K562 (cell line): ENCODE results near the gene GJA9. TPM values are rescaled to one million over a fixed set of nuclear protein-coding genes. Genes with fewer than 3 reads are reported as not detected.
A peak's percentile ranks its signal among the peaks of the same experiment; 100 is the strongest.

Source experiments
- CBX5 ChIP-seq: IDR thresholded peaks from 2 replicates; pipeline ENCODE4 v1.6.1; 2014; ENCODE audit warnings: low read depth, borderline replicate concordance
- HDGF ChIP-seq: fragments of 450-650 bp; IDR thresholded peaks from 2 replicates; pipeline ENCODE4 v1.6.1; 2016
- ID3 ChIP-seq, 2 experiments: fragments of 250-450 bp in 1 of 2; fragments of 450-650 bp in 1 of 2; sonication (Bioruptor Pico) in 1 of 2; IDR thresholded peaks; 2 replicates each; pipeline versions ENCODE4 v1.6.1 to v1.8.0; 2016 to 2021; ENCODE audit warnings: mild to moderate bottlenecking in 2 of 2, moderate library complexity in 2 of 2, missing compliant biosample characterization in 1 of 2, missing genetic modification characterization in 1 of 2
- ILK ChIP-seq: fragments of 450-650 bp; IDR thresholded peaks from 2 replicates; pipeline ENCODE4 v1.6.1; 2016; ENCODE audit warnings: missing genetic modification characterization, low read depth, mild to moderate bottlenecking, missing compliant biosample characterization, moderate library complexity, borderline replicate concordance
- KLF6 ChIP-seq: fragments of 250-450 bp; sonication (Bioruptor Pico); IDR thresholded peaks from 2 replicates; pipeline ENCODE4 v1.4.0; 2020; ENCODE audit warnings: mild to moderate bottlenecking, moderate library complexity, borderline replicate concordance
- PREB ChIP-seq: sonication (generic); formaldehyde crosslinking; IDR thresholded peaks from 2 replicates; pipeline ENCODE4 v1.8.1; 2023; ENCODE audit warnings: mild to moderate bottlenecking, missing genetic modification reagents
- SMAD3 ChIP-seq: fragments of 450-650 bp; formaldehyde crosslinking; conservative IDR thresholded peaks from 2 replicates; pipeline ENCODE4 v1.4.0; 2020; ENCODE audit warnings: mild to moderate bottlenecking
- SMAD4 ChIP-seq: fragments of 250-450 bp; sonication (Bioruptor Pico); conservative IDR thresholded peaks from 2 replicates; pipeline ENCODE4 v1.8.0; 2021; ENCODE audit warnings: inconsistent platforms, mild to moderate bottlenecking, moderate library complexity
- TOE1 ChIP-seq, 2 experiments: fragments of 450-650 bp in 1 of 2; sonication (generic) in 1 of 2; formaldehyde crosslinking in 1 of 2; IDR thresholded peaks; 2 replicates each; pipeline versions ENCODE4 v1.7.1 to v1.8.0; 2016 to 2022; ENCODE audit warnings: borderline replicate concordance in 2 of 2, mild to moderate bottlenecking in 2 of 2, antibody characterized with exemption in 1 of 2, inconsistent platforms in 1 of 2, low read depth in 1 of 2, missing genetic modification reagents in 1 of 2, moderate library complexity in 1 of 2
- ZFP36 ChIP-seq: fragments of 150-350 bp; IDR thresholded peaks from 2 replicates; pipeline ENCODE4 v1.6.1; 2018; ENCODE audit warnings: low read length, low read depth; ENCODE audit not compliant: partially characterized antibody
- ZNF318 ChIP-seq, 2 experiments: fragments of 450-650 bp; IDR thresholded peaks; 2 replicates each; pipeline ENCODE4 v1.6.1; 2016; ENCODE audit warnings: mild to moderate bottlenecking in 2 of 2, borderline replicate concordance in 1 of 2, low read depth in 1 of 2, moderate library complexity in 1 of 2
- polyA plus RNA-seq, 8 experiments: library from polyadenylated mRNA; depleted of rRNA in 4 of 8; stranded (reverse) in 5 of 8; unstranded in 3 of 8; fragments of >200 nt; fragmentation: Nextera tagmentation in 2 of 8; fragmentation: Illumina TruSeq in 1 of 8; extraction: Ambion mirVana in 2 of 8; extraction: Trizol in 1 of 8; gene quantifications; 2 replicates each; pipeline versions ENCODE4 v1.2.1 to v1.2.3, GENCODE V29; 2011 to 2014; ENCODE audit warnings: inconsistent platforms in 1 of 8, missing spikeins in 1 of 8
- total RNA-seq, 7 experiments: library from RNA; depleted of rRNA in 6 of 7; stranded (reverse); fragments of >200 nt in 6 of 7; fragmentation: Illumina TruSeq in 2 of 7; extraction: Trizol in 2 of 7; gene quantifications; 2 replicates each; pipeline versions ENCODE4 v1.2.1 to v1.2.3, GENCODE V29; 2011 to 2021; ENCODE audit warnings: low replicate concordance in 1 of 7
- TF ChIP-seq, protein P1 (sequence below): sonication (generic); formaldehyde crosslinking; IDR thresholded peaks from 2 replicates; pipeline ENCODE4 v1.8.0; 2023; ENCODE audit warnings: mild to moderate bottlenecking, missing genetic modification reagents

GJA9 gene
- total and polyA plus RNA-seq, 9 of the 15 experiments (the other 6 are each of a cell fraction or from before 2014, with no cell fraction given) = not detected

GRCh38 chr1:38915352-38915948, 34.1 kb upstream of the GJA9 start (continued):
- TF ChIP-seq, protein P1, sequence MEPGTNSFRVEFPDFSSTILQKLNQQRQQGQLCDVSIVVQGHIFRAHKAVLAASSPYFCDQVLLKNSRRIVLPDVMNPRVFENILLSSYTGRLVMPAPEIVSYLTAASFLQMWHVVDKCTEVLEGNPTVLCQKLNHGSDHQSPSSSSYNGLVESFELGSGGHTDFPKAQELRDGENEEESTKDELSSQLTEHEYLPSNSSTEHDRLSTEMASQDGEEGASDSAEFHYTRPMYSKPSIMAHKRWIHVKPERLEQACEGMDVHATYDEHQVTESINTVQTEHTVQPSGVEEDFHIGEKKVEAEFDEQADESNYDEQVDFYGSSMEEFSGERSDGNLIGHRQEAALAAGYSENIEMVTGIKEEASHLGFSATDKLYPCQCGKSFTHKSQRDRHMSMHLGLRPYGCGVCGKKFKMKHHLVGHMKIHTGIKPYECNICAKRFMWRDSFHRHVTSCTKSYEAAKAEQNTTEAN (CRISPR knock-in tag) = no peak
- TF ChIP-seq HDGF (no peak), ID3 (CRISPR knock-in tag; IDR thresholded peaks at IDR 0.05) (no peak), ID3 (tag; IDR thresholded peaks at IDR 0.05) (peak; percentile 85), KLF6 (no peak; the same call in 1 of the 2 replicates), ILK (tag) (no peak), ZFP36 (no peak), TOE1 (IDR thresholded peaks at IDR 0.05; ENCODE audit: borderline replicate concordance) (peak; percentile 58; the same call in 1 of the 2 replicates), TOE1 (CRISPR knock-in tag; IDR thresholded peaks at IDR 0.05; ENCODE audit: borderline replicate concordance, low read depth) (no peak), CBX5 (no peak), PREB (CRISPR knock-in tag) (no peak), SMAD3 (CRISPR knock-in tag) (peak; percentile 76; the same call in 1 of the 2 replicates), ZNF318 (IDR thresholded peaks at IDR 0.05; ENCODE audit: borderline replicate concordance in 1 of 2, low read depth in 1 of 2) (no peak), SMAD4 (CRISPR knock-in tag) (peak; percentile 74)
